NCI-H1417 (cell line): ENCODE data around the gene NFXL1.
"Not testable (repeated sequence)": the region's sequence is repeated elsewhere in the genome, so short reads cannot be mapped to it uniquely, and the experiment has no call there.

Experiments
- DNase-seq, 3 experiments: peaks; one replicate each; lab custom pipeline; 2025; lab: John Stamatoyannopoulos, UW

Gene NFXL1

GRCh38 chr4:47914220-47914925 lies at the start of gene NFXL1:
Gene NFXL1 (minus strand): TSS chr4:47914583. CDS start chr4:47914203, 380 bp downstream.
- peak; percentile 97 to 98 (median 98) for DNase-seq

- no peak for DNase-seq
These were observed 40.3 kb upstream of the NFXL1 start for GRCh38 chr4:47954677-47955076.

- no peak for DNase-seq
These were observed 39.9 kb upstream of the NFXL1 start for GRCh38 chr4:47954245-47954644.

GRCh38 chr4:47945930-47946726 lies 31.7 kb upstream of the NFXL1 start:
- no peak for DNase-seq

GRCh38 chr4:47942081-47942819 lies 27.9 kb upstream of the NFXL1 start:
- peak in 1 of 3 experiments; percentile 52 for DNase-seq

GRCh38 chr4:47939456-47939855 lies 25.1 kb upstream of the NFXL1 start:
- no peak for DNase-seq

- DNase-seq = no peak
These were observed 22.0 kb upstream of the NFXL1 start for GRCh38 chr4:47936336-47936735.

GRCh38 chr4:47933840-47934239 lies 19.5 kb upstream of the NFXL1 start:
- DNase-seq = peak; percentile 8 to 59 (median 24)

- DNase-seq = no peak
These were observed 16.8 kb upstream of the NFXL1 start for GRCh38 chr4:47930971-47931804.

GRCh38 chr4:47929682-47930201 lies 15.4 kb upstream of the NFXL1 start:
- no peak for DNase-seq

GRCh38 chr4:47926667-47927258 lies 12.4 kb upstream of the NFXL1 start:
- DNase-seq = peak; percentile 31 to 75 (median 40)

- not testable (repeated sequence) for DNase-seq
These were observed 8.9 kb upstream of the NFXL1 start for GRCh38 chr4:47923261-47923608.

GRCh38 chr4:47922436-47923260 lies 8.3 kb upstream of the NFXL1 start:
- DNase-seq = not testable (repeated sequence)

- not testable (repeated sequence) for DNase-seq
These were observed 2.8 kb upstream of the NFXL1 start for GRCh38 chr4:47917163-47917562.

GRCh38 chr4:47915378-47915777 lies 995 bp upstream of the NFXL1 start:
- no peak for DNase-seq

- DNase-seq = no peak
These were observed 499 bp upstream of the NFXL1 start for GRCh38 chr4:47914926-47915237.

GRCh38 chr4:47913861-47914219 lies 543 bp downstream of the NFXL1 start:
- peak in 1 of 3 experiments; percentile 46 for DNase-seq

GRCh38 chr4:47913330-47913729 lies 1.1 kb downstream of the NFXL1 start:
- peak in 2 of 3 experiments; percentile 18 to 57 for DNase-seq

GRCh38 chr4:47907089-47907646 lies 7.2 kb downstream of the NFXL1 start:
- DNase-seq = no peak

- DNase-seq = peak; percentile 25 to 80 (median 52)
These were observed 14.7 kb downstream of the NFXL1 start for GRCh38 chr4:47899639-47900038.
